WI38 (cell line): ENCODE measurements around the gene KIAA0825.

Experiments
- H3K4me3 ChIP-seq: 2 replicates; pipeline ENCODE4 v1.5.1; 2011; ENCODE audit warnings: low read depth, mild to moderate bottlenecking, control low read depth, low read length
- TF ChIP-seq, protein P1 (sequence below): IDR thresholded peaks from 2 replicates; pipeline ENCODE4 v1.5.1; 2012; ENCODE audit warnings: low read depth, mild to moderate bottlenecking, control low read depth, low read length

Gene KIAA0825

DNA sequence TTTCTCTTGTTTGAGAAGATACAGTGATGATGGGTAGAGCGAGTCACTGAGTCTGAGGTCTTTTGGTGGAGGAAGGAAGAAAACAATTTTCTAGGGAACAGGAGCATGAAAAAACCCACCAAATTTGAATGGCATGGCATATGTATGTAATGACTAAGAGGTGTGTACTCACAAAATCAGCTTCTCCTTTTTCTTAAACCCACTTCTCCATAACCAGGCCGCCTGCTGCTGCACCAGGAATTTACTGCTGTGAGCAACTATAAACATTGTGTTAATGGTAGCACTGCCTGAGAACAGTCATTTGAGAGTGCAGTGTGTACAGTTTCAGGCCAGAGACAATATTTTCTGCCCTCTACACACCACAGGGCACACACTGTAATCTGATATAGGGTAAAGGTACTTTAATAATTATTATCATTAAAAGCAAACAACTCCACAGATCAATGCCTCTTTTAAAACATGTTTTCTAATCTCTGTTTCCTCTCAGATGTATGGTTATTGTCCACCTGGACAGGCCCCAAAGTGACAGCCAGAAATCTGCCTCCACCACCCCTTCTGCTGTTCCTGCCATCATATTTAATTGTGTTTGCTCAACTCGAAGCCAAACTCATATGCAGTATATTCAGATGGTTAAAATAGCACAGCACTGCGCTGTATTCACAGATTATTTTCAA lies 241.6 kb downstream of the KIAA0825 start:
- TF ChIP-seq, protein P1, sequence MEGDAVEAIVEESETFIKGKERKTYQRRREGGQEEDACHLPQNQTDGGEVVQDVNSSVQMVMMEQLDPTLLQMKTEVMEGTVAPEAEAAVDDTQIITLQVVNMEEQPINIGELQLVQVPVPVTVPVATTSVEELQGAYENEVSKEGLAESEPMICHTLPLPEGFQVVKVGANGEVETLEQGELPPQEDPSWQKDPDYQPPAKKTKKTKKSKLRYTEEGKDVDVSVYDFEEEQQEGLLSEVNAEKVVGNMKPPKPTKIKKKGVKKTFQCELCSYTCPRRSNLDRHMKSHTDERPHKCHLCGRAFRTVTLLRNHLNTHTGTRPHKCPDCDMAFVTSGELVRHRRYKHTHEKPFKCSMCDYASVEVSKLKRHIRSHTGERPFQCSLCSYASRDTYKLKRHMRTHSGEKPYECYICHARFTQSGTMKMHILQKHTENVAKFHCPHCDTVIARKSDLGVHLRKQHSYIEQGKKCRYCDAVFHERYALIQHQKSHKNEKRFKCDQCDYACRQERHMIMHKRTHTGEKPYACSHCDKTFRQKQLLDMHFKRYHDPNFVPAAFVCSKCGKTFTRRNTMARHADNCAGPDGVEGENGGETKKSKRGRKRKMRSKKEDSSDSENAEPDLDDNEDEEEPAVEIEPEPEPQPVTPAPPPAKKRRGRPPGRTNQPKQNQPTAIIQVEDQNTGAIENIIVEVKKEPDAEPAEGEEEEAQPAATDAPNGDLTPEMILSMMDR: no peak
- no peak overlapping the region for H3K4me3 ChIP-seq

DNA sequence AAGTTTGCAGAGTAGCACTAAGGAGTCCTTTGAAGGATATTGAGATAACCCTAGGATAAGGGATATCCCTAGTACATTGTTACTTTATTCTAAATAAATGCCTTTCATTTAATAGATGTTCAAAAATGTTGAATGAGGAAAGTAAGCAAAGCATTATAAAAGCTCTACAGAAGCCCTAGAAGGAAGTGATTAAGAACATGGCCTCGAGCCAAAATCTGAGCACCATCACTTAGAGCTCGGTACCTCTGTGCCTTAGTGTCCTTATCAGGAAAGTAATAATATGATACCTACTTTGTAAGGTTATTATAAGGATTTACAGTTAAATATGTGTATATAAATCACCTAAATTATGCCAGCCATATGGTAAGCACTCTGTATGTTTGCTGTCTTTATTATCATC lies 242.6 kb downstream of the KIAA0825 start:
- TF ChIP-seq, protein P1: no peak
- no peak overlapping the region for H3K4me3 ChIP-seq

DNA sequence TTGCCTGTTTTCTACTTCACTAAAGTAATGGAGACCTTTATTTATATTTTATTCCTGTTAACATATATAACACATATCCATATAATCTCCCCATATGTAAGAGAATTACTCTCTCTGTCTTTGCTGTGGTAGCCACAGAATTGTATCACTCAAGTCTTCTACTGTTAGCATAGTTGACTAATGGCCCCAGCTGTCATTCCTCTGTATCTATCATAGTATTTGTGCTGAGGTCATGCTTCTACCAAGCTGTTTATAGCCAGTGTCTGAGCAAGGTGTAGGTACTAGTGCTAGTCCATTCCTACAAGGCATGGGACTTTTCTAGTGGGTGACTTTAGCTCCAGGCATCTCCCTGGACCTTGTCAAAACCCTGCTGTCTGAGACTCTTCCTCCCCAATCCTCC lies 244.1 kb downstream of the KIAA0825 start:
- H3K4me3 ChIP-seq: no peak overlapping the region
- TF ChIP-seq, protein P1: no peak

GRCh38 chr5:94367900-94368299 lies 250.5 kb downstream of the KIAA0825 start:
- no peak overlapping the region for H3K4me3 ChIP-seq
- TF ChIP-seq, protein P1: no peak

- H3K4me3 ChIP-seq: no peak overlapping the region
- TF ChIP-seq, protein P1: no peak
Observed at GRCh38 chr5:94366811-94367210, 251.6 kb downstream of the KIAA0825 start.

DNA sequence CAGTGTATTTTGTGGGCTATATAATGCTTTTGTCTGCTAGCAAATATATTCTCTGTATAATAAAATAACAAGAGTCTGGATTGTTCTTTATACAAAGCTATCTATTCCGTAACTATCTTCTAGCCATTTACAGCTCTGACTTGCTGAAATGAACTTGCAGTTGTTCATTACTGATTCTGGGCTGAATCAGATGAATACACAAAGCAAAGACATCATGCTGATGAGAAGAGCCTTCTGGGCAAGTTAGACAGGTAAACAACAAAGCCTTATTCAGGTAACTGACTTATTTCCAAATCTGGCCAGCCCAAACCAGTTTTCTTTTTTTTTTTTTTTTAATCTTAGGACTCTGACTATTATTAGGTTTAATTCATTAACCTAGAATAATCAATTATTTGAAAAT lies 255.5 kb downstream of the KIAA0825 start:
- no peak overlapping the region for H3K4me3 ChIP-seq
- TF ChIP-seq, protein P1: no peak

GRCh38 chr5:94361832-94362796 lies 256.3 kb downstream of the KIAA0825 start:
- TF ChIP-seq, protein P1: no peak
- H3K4me3 ChIP-seq: no peak overlapping the region
